ENCODE results near the gene PID1.

- TF ChIP-seq YY1 (IDR thresholded peaks at IDR 0.05; ENCODE audit: insufficient read depth, insufficient read length) (no peak), SUZ12 (IDR thresholded peaks at IDR 0.05; ENCODE audit: extremely low read depth, insufficient read depth, insufficient read length) (no peak)
Measured at GRCh38 chr2:229268626-229269025, 2.5 kb downstream of the PID1 start.
